GM18909 (cell line): ENCODE measurements around the gene GFPT2.

Experiments
- ATAC-seq: cut with Tn5 transposase; IDR thresholded peaks from one replicate; pipeline ENCODE4 v1.9.1; 2021; ENCODE audit warnings: mild to moderate bottlenecking; ENCODE audit not compliant: unreplicated experiment, poor library complexity

The GFPT2 gene

DNA sequence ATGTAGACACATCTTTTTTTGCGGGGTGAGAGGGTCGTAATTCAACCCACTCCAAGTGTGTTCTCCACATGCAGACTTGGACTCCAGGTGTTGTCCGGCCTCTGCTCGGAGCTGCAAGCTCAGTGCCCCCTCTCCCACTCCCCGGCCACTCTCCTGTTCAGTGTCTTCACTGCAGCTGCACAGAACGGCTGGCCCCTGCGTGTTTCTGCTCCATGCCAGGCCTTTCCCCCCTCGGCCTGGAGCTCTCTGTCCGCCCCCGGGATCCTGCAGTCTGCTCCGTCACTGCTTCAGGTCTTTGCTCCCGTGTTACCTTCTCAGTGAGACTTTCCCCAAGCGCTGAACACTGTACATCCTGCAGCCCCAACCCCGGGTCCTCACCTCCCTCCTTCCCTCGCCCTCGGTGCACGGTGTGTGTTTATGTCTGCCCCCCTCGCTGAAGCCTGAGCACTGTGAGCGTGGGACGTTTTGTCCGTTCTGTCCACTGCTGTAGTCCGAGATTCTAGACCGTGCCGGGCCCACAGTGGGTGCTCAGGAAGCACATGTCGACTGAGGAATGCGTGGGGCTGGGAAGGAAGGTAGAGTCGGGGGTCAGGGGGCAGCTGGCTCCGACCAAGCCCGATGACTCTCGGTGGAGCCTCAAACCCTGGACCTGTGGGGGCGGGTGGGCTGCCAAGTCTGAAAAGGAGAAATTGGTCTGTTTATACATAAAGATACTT, 26.4 kb upstream of the GFPT2 start:
- ATAC-seq: no peak

DNA sequence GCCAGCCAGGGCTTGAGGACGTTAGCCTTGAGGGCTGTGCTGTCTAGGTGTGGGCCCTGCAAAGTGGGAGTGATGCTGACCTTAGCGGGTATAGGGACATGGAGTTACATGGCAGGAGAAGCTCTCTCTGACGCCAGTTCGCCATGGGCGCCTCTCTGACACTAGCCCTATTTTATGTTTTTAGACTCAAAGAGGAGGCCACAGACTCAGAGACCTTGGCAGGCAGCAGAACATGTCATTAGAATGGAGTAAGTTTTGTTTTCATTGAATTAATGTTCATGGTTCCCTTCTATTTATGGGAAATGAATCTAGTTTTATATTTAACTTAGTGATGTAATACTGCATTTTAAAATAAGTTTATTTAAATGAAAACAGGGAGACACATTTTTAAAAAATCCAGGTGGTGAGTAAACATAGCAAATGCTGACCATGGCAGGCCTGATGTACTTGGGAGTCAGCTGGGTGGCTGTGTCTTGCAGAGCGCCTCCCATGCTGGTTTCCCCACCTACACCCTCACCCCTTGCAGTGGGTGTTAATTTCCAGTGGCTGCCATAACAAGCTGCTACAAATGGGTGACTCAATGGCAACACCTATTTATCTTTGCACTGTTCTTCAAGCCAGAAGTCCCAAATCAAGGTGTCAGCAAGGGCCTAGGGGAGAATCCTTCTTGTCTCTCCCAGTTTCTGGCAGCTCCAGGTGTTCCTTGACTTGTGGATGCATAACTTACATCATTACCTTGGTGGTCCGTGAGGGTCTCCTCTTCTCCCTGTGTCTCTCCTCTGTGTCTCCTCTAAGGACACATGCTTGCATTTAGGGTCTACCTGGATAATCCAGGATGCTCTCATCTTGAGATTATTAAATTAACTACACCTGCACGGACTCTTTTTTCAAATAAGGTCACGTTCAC, 25.6 kb upstream of the GFPT2 start:
- no peak for ATAC-seq

DNA sequence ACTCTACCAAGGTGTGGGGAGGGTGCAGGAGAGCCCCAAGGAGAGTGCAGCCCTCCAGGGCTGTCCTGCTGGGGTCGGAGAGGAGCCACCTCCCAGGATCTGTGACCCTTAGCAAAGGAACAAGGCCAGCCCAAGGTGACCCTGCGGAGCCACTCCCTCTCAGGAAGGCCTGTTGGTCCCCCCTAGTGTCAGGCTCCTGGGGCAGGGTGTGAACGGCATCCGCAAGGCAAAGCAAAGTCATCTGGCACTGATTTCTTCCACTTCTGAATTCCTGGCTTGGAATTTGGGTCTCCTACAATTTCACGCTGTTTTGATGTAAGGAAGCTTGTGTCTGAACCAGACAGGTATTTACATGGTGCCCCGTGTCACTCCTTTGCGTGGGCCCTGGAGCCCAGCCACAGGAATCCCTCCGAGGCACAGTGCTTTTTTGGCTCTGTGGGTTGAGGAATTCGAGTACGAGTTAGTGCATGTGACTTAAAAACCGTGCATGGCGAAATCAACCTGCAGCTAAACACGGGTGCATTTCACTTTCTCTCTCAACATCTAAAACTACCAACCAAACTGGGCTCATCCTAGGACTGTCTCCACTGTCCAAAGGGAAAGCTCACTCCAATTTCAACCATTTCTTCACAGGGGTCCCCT, 24.5 kb upstream of the GFPT2 start:
- ATAC-seq: no peak

DNA sequence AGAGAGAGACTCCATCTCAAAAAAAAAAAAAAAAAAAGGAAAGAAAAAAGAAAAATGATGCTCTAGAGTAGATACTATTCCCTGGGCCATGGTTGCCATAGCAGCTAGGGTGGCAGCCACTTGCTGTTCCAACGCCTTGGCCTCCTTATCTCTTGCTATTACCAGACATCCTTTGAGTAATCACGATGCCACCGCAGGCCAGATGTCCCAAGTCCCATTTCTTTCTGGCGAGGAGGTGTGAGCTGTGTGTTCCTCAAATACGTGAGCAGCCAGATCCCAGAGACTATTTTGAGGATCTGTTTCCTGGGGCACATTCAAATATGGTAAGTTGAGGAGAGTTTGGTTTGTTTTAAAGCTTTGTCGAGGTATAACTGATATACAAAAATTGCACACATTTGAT, 23.4 kb upstream of the GFPT2 start:
- ATAC-seq: no peak

DNA sequence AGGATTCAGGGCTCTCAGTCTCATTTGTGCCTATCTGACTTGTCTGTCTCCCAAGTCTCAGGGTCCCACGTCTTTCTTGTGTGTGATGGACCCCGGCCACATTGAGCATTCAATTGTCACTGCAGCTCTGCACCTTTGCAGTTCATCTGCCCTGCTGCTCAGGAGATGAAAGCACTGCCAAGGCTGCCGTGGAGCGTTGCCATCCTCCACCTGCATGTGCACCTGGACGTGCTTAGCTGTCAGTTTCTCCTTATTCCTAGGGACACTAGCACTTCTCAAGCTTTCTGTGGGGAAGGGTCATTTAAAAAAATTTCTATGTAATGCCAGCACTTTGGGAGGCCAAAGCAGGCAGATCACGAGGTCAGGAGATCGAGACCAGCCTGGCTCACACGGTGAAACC, 22.8 kb upstream of the GFPT2 start:
- ATAC-seq: no peak

DNA sequence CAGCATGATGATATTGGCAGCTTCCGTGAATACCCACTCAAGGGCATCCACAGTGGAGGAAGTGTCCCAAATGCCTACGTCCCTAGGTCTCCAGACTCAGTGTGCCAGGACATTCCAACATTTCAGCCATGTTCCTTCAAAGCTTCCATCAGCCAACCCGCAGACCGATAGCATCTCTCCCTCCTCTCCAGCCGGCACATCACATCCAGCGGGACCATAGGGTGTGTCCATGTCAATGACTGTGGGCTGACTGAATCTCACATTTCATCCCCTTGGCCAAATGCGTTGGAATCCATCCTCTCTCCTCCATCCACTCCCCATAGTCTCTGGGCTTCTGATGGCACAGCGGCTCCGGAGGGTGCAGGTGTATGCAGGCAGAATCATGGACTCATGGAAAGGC, 22.2 kb upstream of the GFPT2 start:
- ATAC-seq: no peak

DNA sequence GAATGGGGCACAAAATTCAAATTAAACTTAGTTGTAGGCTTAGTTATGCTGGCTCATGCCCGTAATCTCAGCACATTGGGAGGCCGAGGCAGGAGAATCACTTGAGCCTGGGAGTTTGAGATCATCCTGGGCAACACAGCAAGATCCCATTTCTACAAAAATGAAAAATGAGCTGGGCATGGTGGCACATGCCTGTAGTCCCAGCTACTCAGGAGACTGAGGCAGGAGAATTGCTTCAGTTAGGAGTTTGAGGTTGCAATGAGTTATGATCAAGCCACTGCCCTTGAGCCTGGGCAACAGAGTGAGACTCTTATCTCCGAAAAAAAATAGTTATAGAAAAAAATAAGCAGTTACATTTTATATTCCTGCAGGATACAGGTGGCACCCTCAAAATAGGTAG, 20.7 kb upstream of the GFPT2 start:
- ATAC-seq: no peak

DNA sequence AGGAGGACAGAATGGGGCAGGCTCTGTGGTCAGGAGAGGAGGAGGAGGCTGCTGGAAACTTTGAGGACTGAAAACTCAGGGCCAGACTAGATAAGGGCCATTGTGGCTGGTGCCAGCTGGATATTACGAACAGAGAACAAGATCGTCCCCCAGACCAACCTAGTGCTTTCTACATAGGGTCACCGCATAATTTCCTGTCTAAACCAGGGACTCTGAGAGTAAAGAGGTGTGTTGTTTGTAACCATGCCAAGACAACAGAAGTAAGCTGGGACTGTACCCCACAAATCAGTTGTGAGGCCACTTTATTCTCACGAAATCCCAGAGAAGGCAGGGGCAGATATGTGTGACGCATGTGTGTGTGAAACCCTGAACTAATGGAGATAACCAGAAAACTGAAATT, 20.3 kb upstream of the GFPT2 start:
- ATAC-seq: no peak

DNA sequence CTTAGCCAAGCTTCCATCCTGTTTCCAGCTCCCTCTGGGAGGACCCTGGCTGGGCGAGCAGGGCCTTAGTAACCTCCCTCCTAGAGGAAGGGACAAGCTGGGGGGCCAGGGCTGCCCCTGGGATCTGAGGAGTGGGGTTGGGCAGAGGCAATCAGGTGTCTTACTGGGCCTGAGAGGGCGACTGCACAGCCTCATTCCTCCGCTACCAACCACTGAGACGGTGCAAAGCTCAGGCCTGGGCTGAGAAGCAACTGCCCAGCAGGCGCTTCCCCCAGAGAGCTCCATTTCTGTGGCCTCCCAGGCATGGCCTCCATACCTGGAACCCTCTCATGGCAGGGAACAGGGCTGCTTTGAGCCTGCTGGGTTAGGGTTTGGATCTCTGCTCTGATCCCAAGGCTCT, 18.8 kb upstream of the GFPT2 start:
- no peak for ATAC-seq

DNA sequence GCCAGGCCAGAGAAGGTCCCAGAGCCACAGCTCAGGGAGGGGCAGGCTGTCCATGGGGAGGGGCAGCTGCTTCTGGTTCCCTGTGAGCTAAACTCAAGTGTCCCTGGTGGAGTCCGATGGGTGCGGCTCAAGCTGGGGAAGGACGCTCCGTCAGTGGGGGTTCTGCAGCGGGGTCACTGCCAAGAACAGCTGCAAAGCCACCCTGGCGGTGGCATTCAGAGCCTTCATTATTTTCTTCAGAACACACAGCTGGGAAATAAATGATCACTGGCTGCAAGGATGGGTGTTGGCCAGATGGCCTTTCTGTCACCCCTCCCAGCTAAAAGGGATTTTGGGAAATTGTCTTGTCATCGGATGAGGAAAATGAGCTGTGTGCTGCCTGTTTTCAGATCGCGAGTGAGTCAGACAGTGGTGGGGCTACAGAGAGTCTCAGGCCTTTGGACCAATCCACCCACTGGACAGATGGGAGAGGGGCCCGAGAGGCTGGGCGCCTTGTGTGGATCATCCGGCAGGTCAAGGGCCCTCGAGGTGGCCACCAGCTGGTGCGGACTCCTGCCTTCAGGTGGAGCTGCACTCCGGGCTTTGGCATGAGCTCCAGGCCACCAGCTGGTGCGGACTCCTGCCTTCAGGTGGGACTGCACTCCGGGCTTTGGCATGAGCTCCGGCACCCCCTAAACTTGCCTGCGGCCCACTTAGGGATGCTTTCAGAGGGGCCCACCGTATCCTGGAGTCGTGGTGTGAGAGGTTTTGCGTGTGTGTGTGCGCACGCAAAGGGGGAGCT, 17.9 kb upstream of the GFPT2 start:
- ATAC-seq: no peak

DNA sequence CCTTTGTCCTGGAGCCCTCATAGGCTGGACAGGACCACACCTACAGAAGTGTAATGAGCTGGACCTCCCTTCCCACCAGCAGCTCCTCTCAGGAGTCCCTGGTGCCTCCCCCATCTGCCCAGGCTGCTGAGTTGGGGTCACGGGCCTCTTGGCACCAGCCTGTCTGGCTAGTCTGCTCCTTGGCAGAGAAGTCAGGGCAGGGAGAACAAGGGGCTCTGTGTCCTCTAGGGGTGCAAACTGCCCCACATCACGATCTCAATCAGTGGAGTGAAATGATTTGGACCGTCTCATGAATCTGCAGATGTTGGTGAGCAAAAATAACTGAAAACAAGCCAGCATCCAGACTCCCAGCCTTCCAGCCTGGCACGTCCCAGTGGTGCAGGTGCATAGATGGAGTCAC, 14.9 kb upstream of the GFPT2 start:
- no peak for ATAC-seq

DNA sequence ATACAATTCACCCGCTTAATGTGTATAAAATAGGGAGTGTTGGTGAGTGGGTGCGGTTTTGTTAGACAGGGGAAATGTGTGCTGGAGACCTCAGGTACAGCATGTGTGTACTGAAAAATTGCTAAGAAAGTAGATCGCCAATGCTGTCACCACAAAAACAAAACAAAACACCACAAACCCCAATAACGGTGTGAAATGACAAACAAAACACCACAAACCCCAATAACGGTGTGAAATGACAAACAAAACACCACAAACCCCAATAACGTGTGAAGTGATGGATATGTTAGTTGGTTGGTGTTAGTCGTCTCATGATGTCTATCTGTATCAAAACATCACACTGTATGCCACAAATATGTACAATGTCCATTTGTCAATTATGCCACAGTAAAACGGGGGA, 14.2 kb upstream of the GFPT2 start:
- ATAC-seq: no peak

DNA sequence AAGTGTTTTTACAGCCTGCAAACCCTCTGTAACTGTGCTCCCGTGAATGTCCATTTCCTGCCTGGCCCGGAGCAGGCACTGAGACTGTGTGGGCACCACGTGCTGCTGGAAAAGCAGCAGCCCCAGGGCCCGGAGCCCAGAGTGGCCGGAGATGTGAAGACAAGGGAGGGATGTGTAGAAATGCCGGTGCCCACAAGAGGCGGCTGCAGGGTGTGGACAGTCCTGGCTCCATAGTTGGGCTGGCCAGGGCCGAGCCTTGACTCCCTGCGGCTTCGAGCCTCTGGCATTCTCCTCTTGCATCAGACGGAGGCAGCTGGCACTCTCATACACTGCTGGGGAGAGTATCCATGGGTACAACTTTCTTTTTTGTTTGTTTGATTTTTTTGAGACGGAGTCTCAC, 13.2 kb upstream of the GFPT2 start:
- ATAC-seq: no peak

DNA sequence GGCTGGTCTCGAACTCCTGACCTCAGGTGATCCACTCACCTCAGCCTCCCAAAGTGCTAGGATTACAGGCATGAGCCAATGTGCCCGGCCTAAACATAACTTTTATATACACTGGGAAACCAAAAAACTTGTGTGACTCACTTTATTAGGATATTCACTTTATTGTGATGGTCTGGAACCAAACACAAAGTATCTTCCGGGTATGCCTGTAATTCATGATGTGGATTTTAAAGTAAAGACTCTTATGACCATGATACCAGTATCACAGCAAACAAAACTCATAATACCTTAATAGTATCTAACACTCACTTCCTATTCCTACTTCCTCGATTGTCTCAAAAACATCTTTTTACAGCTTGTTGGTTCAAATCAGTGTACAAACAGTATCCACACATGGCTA, 12.7 kb upstream of the GFPT2 start:
- no peak for ATAC-seq

DNA sequence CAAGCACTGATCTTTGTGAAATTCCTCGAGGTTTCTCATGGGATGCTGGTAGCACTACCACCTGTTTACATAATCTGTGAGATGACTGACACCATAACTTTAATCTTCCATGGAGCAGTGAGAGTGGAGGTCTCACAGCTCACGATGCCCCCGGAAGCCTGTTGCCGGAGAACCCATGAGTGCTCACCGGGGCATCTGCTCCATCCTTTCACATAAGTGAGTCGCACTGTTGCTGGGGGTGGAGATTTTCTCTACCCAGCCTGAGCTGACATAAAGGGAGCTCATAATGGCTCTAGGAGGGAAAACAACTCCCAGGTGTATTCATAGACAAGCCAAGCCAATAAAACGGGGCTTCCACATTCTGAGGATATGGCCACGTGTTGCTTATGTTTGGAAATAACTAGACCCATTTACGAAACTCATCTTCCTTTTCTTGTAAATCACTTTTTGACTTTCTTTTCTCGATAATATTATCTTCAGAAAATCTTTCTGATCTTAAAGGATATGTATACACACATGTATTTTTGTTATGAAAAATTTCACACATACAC, 11.2 kb upstream of the GFPT2 start:
- ATAC-seq: no peak

DNA sequence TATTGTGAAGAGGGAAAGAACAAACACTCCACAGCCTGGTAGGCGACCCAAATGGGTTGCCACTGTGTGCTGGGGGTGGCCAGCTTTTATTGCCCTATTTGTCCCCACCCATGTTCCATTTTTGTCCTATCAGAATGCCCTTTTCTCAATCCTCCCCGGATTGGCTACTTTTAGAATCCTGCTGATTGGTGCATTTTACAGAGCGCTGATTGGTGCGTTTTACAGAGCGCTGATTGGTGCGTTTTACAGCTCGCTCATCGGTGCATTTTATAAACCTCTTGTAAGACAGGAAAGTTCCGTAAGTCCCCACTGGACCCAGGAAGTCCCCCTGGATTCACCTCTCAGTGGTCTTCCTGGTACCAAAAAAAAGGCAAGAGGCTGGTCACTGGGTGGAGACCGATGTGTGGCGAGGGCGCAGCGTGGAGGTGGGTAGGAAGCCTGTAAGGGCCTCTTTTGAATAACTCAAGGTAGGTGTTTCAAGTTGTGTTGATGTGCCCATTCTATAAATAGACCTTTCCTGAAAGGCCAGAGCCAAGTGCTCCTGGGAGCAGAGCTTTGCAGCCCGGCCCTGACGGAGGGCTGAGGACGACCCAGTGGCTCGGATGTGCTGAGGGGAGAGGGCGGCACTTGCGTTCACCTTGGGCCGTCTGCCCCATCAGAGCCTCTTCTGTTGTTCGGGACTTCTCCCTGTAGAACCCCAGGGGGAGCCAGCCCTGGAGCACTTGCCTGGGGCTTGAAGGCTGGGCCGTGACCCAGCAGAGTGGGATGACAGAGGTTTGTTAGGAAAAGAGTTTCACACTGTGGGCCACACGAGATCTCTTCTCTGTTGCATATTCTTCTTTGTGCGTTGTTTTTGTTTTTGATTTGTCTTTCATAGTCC, 7.2 kb upstream of the GFPT2 start:
- no peak for ATAC-seq

DNA sequence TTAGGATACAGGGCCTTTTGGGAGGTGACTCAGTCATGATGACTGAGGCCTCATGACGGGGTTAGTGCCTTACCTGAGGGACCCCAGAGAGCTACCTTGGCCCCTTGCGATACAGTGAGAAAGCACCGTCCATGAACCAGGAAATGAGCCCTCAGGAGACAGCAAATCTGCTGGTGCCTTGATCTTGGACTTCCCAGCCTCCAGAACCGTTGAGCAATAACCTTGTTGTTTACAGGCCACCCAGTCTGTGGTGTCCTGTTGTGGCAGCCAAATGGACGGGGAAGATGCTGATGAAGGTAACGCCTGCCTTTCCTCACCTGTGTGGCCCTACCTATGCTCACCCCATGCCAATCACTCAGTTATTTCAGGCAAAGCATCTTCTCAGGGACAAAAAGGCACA, 5.6 kb upstream of the GFPT2 start:
- no peak for ATAC-seq

DNA sequence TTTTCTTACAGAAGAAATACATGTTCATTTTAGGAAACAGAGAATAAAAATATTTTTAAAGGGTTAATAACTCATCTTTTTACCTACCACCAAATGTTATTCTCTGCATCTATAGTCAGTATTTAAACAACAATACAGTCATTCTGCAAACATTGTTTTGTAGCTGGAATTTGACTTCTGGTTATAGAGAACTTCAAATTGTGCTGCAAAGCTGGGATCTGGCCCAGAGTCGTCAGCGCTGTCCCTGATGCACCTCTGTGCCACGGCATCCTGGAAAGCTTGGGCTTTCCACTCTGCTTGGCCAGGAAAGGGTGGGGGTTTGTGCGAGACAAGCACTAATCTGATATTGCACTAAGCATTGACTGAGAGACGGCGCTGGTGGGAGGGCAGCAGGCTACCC, 5.0 kb upstream of the GFPT2 start:
- no peak for ATAC-seq

DNA sequence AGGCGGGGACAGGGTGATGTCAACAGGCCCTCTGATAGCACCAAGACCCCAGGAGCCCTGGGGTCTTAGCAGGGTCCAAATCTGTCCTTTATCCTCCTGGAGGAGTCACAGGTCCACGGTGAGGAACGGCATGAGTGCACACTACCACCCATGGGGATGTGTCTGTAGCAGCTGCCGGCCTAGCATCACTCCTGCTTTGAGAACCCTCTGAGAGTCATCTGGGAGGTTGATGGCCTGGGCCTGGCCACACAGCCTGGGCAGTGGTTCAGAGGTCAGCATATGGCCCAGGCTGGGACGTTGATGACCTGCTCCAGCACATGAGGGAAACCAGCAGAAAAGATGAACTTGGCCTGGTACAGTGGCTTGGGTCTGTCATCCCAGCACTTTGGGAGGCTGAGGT, 1.8 kb upstream of the GFPT2 start:
- ATAC-seq: no peak
